ENCODE data around the gene TGM5. TPM values are rescaled to one million over a fixed set of nuclear protein-coding genes. Genes with fewer than 3 reads are reported as not detected.
A peak's percentile ranks its signal among the peaks of the same experiment; 100 is the strongest.
"Not testable (repeated sequence)": the region's sequence is repeated elsewhere in the genome, so short reads cannot be mapped to it uniquely, and the experiment has no call there.

TGM5 gene
- total RNA-seq, 1 experiment from 2014 or later, result 0.07 TPM

GRCh38 chr15:43278869-43279268 lies 12.1 kb upstream of the TGM5 start:
- Histone ChIP-seq H3K36me3 (no peaks in the 10 kb centered on the region), H3K9me3 (no peaks in the 10 kb centered on the region), H3K4me3 (no peak overlapping the region), H3K27me3 (no peaks in the 10 kb centered on the region)
- DNase-seq, result no peak

GRCh38 chr15:43277901-43278300 lies 11.2 kb upstream of the TGM5 start:
- Histone ChIP-seq H3K36me3 (no peaks in the 10 kb centered on the region), H3K9me3 (no peaks in the 10 kb centered on the region), H3K27me3 (no peaks in the 10 kb centered on the region), H3K4me3 (no peak overlapping the region)
- no peak for DNase-seq

GRCh38 chr15:43277231-43277823 lies 10.6 kb upstream of the TGM5 start:
- Histone ChIP-seq H3K27me3 (no peaks in the 10 kb centered on the region), H3K9me3 (peaks cover 3% of the 10 kb centered on the region), H3K4me3 (no peak overlapping the region), H3K36me3 (no peaks in the 10 kb centered on the region)
- DNase-seq, result no peak

GRCh38 chr15:43276563-43277200 lies 10.0 kb upstream of the TGM5 start:
- no peaks in the 10 kb centered on the region for H3K27me3 ChIP-seq
- no peak overlapping the region for H3K4me3 ChIP-seq
- H3K9me3 ChIP-seq, result peaks cover 8% of the 10 kb centered on the region
- no peak for DNase-seq
- no peaks in the 10 kb centered on the region for H3K36me3 ChIP-seq

- H3K4me3 ChIP-seq, result no peak overlapping the region
- no peaks in the 10 kb centered on the region for H3K27me3 ChIP-seq
- no peak for DNase-seq
- H3K36me3 ChIP-seq, result no peaks in the 10 kb centered on the region
- H3K9me3 ChIP-seq, result peaks cover 13% of the 10 kb centered on the region
Measured at GRCh38 chr15:43275740-43276562, 9.2 kb upstream of the TGM5 start.

GRCh38 chr15:43274136-43274535 lies 7.4 kb upstream of the TGM5 start:
- H3K27me3 ChIP-seq, result no peaks in the 10 kb centered on the region
- peak; percentile 90 for DNase-seq
- no peak overlapping the region for H3K4me3 ChIP-seq
- H3K36me3 ChIP-seq, result no peaks in the 10 kb centered on the region
- peaks cover 13% of the 10 kb centered on the region for H3K9me3 ChIP-seq

- H3K27me3 ChIP-seq, result no peaks in the 10 kb centered on the region
- H3K4me3 ChIP-seq, result no peak overlapping the region
- no peaks in the 10 kb centered on the region for H3K36me3 ChIP-seq
- no peak for DNase-seq
- peaks cover 13% of the 10 kb centered on the region for H3K9me3 ChIP-seq
Measured at GRCh38 chr15:43273243-43273642, 6.5 kb upstream of the TGM5 start.

GRCh38 chr15:43271908-43272307 lies 5.2 kb upstream of the TGM5 start:
- DNase-seq, H3K27me3 ChIP-seq, H3K36me3 ChIP-seq, H3K4me3 ChIP-seq: not testable (repeated sequence)
- peaks cover 13% of the 10 kb centered on the region for H3K9me3 ChIP-seq

- H3K27me3 ChIP-seq, result no peaks in the 10 kb centered on the region
- no peak for DNase-seq
Measured at GRCh38 chr15:43270676-43271306, 4.1 kb upstream of the TGM5 start.

GRCh38 chr15:43270113-43270665 lies 3.5 kb upstream of the TGM5 start:
- no peaks in the 10 kb centered on the region for H3K27me3 ChIP-seq
- no peaks in the 10 kb centered on the region for H3K36me3 ChIP-seq
- H3K9me3 ChIP-seq, result peaks cover 13% of the 10 kb centered on the region
- no peak for DNase-seq
- H3K4me3 ChIP-seq, result no peak overlapping the region

More at GRCh38 chr15:43270676-43271306, 4.1 kb upstream of the TGM5 start:
- H3K36me3 ChIP-seq, result no peaks in the 10 kb centered on the region
- H3K9me3 ChIP-seq, result peaks cover 13% of the 10 kb centered on the region
- H3K4me3 ChIP-seq, result no peak overlapping the region

- no peak for DNase-seq
- no peaks in the 10 kb centered on the region for H3K27me3 ChIP-seq
- H3K36me3 ChIP-seq, result no peaks in the 10 kb centered on the region
- H3K4me3 ChIP-seq, result no peak overlapping the region
- peaks cover 13% of the 10 kb centered on the region for H3K9me3 ChIP-seq
Measured at GRCh38 chr15:43268111-43269105, 1.7 kb upstream of the TGM5 start.

- Histone ChIP-seq H3K4me3 (no peak overlapping the region), H3K36me3 (no peaks in the 10 kb centered on the region), H3K9me3 (peaks cover 11% of the 10 kb centered on the region), H3K27me3 (no peaks in the 10 kb centered on the region)
- DNase-seq, result no peak
Measured at GRCh38 chr15:43267439-43267838, 711 bp upstream of the TGM5 start.

GRCh38 chr15:43266386-43266785 lies 342 bp downstream of the TGM5 start:
- no peaks in the 10 kb centered on the region for H3K27me3 ChIP-seq
- peaks cover 2% of the 10 kb centered on the region; the same call in 1 of the 2 replicates for H3K9me3 ChIP-seq
- H3K36me3 ChIP-seq, result no peaks in the 10 kb centered on the region
- no peak overlapping the region for H3K4me3 ChIP-seq
- DNase-seq, result no peak

GRCh38 chr15:43260011-43260615 lies 6.6 kb downstream of the TGM5 start:
- no peak overlapping the region for H3K4me3 ChIP-seq
- H3K9me3 ChIP-seq, result no peaks in the 10 kb centered on the region
- no peaks in the 10 kb centered on the region for H3K36me3 ChIP-seq
- H3K27me3 ChIP-seq, result no peaks in the 10 kb centered on the region
- no peak for DNase-seq

GRCh38 chr15:43258781-43259180 lies 7.9 kb downstream of the TGM5 start:
- no peaks in the 10 kb centered on the region for H3K9me3 ChIP-seq
- no peak overlapping the region for H3K4me3 ChIP-seq
- H3K27me3 ChIP-seq, result no peaks in the 10 kb centered on the region
- DNase-seq, result no peak
- no peaks in the 10 kb centered on the region for H3K36me3 ChIP-seq
